Measurements from ENCODE around the gene TBC1D5.

Gene TBC1D5

GRCh38 chr3:17302170-17302569 lies 440.3 kb downstream of the TBC1D5 start:
- no peak for DNase-seq (ENCODE audit: low read depth)

- no peak for DNase-seq (ENCODE audit: low read depth)
These were observed 441.2 kb downstream of the TBC1D5 start for GRCh38 chr3:17301271-17301670.

GRCh38 chr3:17300441-17300840 lies 442.0 kb downstream of the TBC1D5 start:
- no peak for DNase-seq (ENCODE audit: low read depth)

GRCh38 chr3:17298038-17298437 lies 444.4 kb downstream of the TBC1D5 start:
- DNase-seq (ENCODE audit: low read depth), result no peak

GRCh38 chr3:17292556-17292955 lies 449.9 kb downstream of the TBC1D5 start:
- no peak for DNase-seq (ENCODE audit: low read depth)

GRCh38 chr3:17290894-17291293 lies 451.5 kb downstream of the TBC1D5 start:
- DNase-seq (ENCODE audit: low read depth), result no peak

GRCh38 chr3:17288839-17289399 lies 453.5 kb downstream of the TBC1D5 start:
- no peak for DNase-seq (ENCODE audit: low read depth)

GRCh38 chr3:17287006-17287689 lies 455.3 kb downstream of the TBC1D5 start:
- no peak for DNase-seq (ENCODE audit: low read depth)

- no peak for DNase-seq (ENCODE audit: low read depth)
These were observed 464.4 kb downstream of the TBC1D5 start for GRCh38 chr3:17278006-17278405.

GRCh38 chr3:17266846-17267245 lies 475.6 kb downstream of the TBC1D5 start:
- DNase-seq (ENCODE audit: low read depth), result no peak

- DNase-seq (ENCODE audit: low read depth), result no peak
These were observed 480.6 kb downstream of the TBC1D5 start for GRCh38 chr3:17261627-17262369.

- DNase-seq (ENCODE audit: low read depth), result no peak
These were observed 482.2 kb downstream of the TBC1D5 start for GRCh38 chr3:17260257-17260656.

- DNase-seq (ENCODE audit: low read depth), result no peak
These were observed 482.7 kb downstream of the TBC1D5 start for GRCh38 chr3:17259685-17260084.

- DNase-seq (ENCODE audit: low read depth), result no peak
These were observed 483.5 kb downstream of the TBC1D5 start for GRCh38 chr3:17258823-17259436.

- DNase-seq (ENCODE audit: low read depth), result no peak
These were observed 485.2 kb downstream of the TBC1D5 start for GRCh38 chr3:17257269-17257668.

- DNase-seq (ENCODE audit: low read depth), result no peak
These were observed 498.8 kb downstream of the TBC1D5 start for GRCh38 chr3:17243621-17244020.

- DNase-seq (ENCODE audit: low read depth), result no peak
These were observed 503.0 kb downstream of the TBC1D5 start for GRCh38 chr3:17239417-17239816.

GRCh38 chr3:17238023-17238422 lies 504.4 kb downstream of the TBC1D5 start:
- no peak for DNase-seq (ENCODE audit: low read depth)

GRCh38 chr3:17235310-17235709 lies 507.1 kb downstream of the TBC1D5 start:
- no peak for DNase-seq (ENCODE audit: low read depth)

- no peak for DNase-seq (ENCODE audit: low read depth)
These were observed 508.0 kb downstream of the TBC1D5 start for GRCh38 chr3:17234382-17234781.

- no peak for DNase-seq (ENCODE audit: low read depth)
These were observed 509.0 kb downstream of the TBC1D5 start for GRCh38 chr3:17233398-17233800.

- no peak for DNase-seq (ENCODE audit: low read depth)
These were observed 510.0 kb downstream of the TBC1D5 start for GRCh38 chr3:17232442-17232841.
